Activated naive CD8-positive, alpha-beta T cell treated with anti-CD3 and anti-CD28 coated beads, Interleukin-2, amount 10 ng/mL, durations not matched to agents 7 days and 5 days (primary cell): Measurements from ENCODE around the gene OCIAD2. TPM values are rescaled to one million over a fixed set of nuclear protein-coding genes. Genes with fewer than 3 reads are reported as not detected.

Experiments
- ATAC-seq: fragments of 150-1000 bp; cut with Tn5 transposase; one replicate; pipeline ENCODE4 v1.10.0; 2021; ENCODE audit warnings: low read depth, moderate library complexity
- POLR2A ChIA-PET: fragments of 350-600 bp; sonication (Branson Sonifier 250); formaldehyde crosslinking; loops from one replicate; lab custom pipeline; 2021; ENCODE audit warnings: antibody characterized with exemption; lab: Charles Lee
- DNase-seq: peaks from one replicate; pipeline ENCODE4 v3.0.0; 2021
- H3K27ac Mint-ChIP-seq: one replicate; pipeline ENCODE4 v1.8.0; 2022; ENCODE audit warnings: mild to moderate bottlenecking, mixed read lengths
- H3K27me3 Mint-ChIP-seq: one replicate; pipeline ENCODE4 v1.8.0; 2022; ENCODE audit warnings: mild to moderate bottlenecking, moderate library complexity, mixed read lengths
- H3K36me3 Mint-ChIP-seq: one replicate; pipeline ENCODE4 v1.8.0; 2021; ENCODE audit warnings: mild to moderate bottlenecking, mixed read lengths
- H3K4me1 Mint-ChIP-seq: one replicate; pipeline ENCODE4 v1.8.0; 2021; ENCODE audit warnings: mixed read lengths
- H3K4me3 Mint-ChIP-seq: one replicate; pipeline ENCODE4 v1.8.0; 2022; ENCODE audit warnings: mild to moderate bottlenecking, moderate library complexity, mixed read lengths
- H3K9me3 Mint-ChIP-seq: one replicate; pipeline ENCODE4 v1.8.0; 2021; ENCODE audit warnings: mixed read lengths
- total RNA-seq, 2 experiments: library from RNA; stranded (reverse); gene quantifications; one replicate each; pipeline ENCODE4 v1.2.3, GENCODE V29; 2021

Gene OCIAD2
- total RNA-seq = 10 to 100 TPM; 85.1 to 85.7 TPM

GRCh38 chr4:48906206-48907173, at the start of gene OCIAD2:
TSS of gene OCIAD2 (minus strand) at chr4:48906774. CDS start at chr4:48904549, 2,225 bp downstream.
- POLR2A ChIA-PET = interaction anchor here (0.9 to 3.3 kb wide), 3 partner anchors 67 to 127 kb away, joined by 3 to 18 read pairs (median 7); partner anchors contain the start of gene FRYL
- ATAC-seq (peak; percentile 95), DNase-seq (peak; percentile 75)
- Mint-ChIP-seq H3K27me3 (no peaks in the 10 kb centered on the region), H3K36me3 (peaks cover 21% of the 10 kb centered on the region), H3K27ac (peak within 1 kb of the TSS; percentile 97), H3K4me1 (peaks cover 29% of the 10 kb centered on the region), H3K4me3 (peak within 1 kb of the TSS; percentile 93), H3K9me3 (no peaks in the 10 kb centered on the region)

- DNase-seq (no peak), ATAC-seq (no peak)
- H3K4me1 Mint-ChIP-seq = no peaks in the 10 kb centered on the region
- no peak overlapping the region for H3K4me3 Mint-ChIP-seq
- H3K27ac Mint-ChIP-seq = no peak overlapping the region
- peaks cover 1% of the 10 kb centered on the region for H3K9me3 Mint-ChIP-seq
- POLR2A ChIA-PET = no interaction called here
- peaks cover 3% of the 10 kb centered on the region for H3K27me3 Mint-ChIP-seq
- H3K36me3 Mint-ChIP-seq = no peaks in the 10 kb centered on the region
Observed at GRCh38 chr4:48954314-48954713, 47.7 kb upstream of the OCIAD2 start.

- POLR2A ChIA-PET = no interaction called here
- Mint-ChIP-seq H3K27me3 (no peaks in the 10 kb centered on the region), H3K27ac (no peak overlapping the region), H3K4me3 (no peak overlapping the region), H3K36me3 (no peaks in the 10 kb centered on the region), H3K4me1 (peaks cover 5% of the 10 kb centered on the region), H3K9me3 (peaks cover 1% of the 10 kb centered on the region)
- ATAC-seq (no peak), DNase-seq (no peak)
Observed at GRCh38 chr4:48949518-48950219, 43.1 kb upstream of the OCIAD2 start.

- Mint-ChIP-seq H3K36me3 (no peaks in the 10 kb centered on the region), H3K4me1 (peaks cover 10% of the 10 kb centered on the region), H3K27ac (no peak overlapping the region), H3K27me3 (no peaks in the 10 kb centered on the region), H3K9me3 (peaks cover 1% of the 10 kb centered on the region), H3K4me3 (no peak overlapping the region)
- no peak for ATAC-seq
- POLR2A ChIA-PET = no interaction called here
- no peak for DNase-seq
Observed at GRCh38 chr4:48949086-48949485, 42.5 kb upstream of the OCIAD2 start.

GRCh38 chr4:48947731-48948130, 41.2 kb upstream of the OCIAD2 start:
- Mint-ChIP-seq H3K4me1 (peaks cover 12% of the 10 kb centered on the region), H3K27ac (no peak overlapping the region), H3K27me3 (no peaks in the 10 kb centered on the region), H3K36me3 (no peaks in the 10 kb centered on the region), H3K9me3 (peaks cover 1% of the 10 kb centered on the region), H3K4me3 (no peak overlapping the region)
- DNase-seq = no peak
- POLR2A ChIA-PET = no interaction called here
- no peak for ATAC-seq

- Mint-ChIP-seq H3K9me3 (no peaks in the 10 kb centered on the region), H3K36me3 (no peaks in the 10 kb centered on the region)
Observed at GRCh38 chr4:48945981-48946380, 39.4 kb upstream of the OCIAD2 start.

GRCh38 chr4:48944756-48945241, 38.2 kb upstream of the OCIAD2 start:
- ATAC-seq (peak; percentile 70), DNase-seq (peak; percentile 32)
- no peaks in the 10 kb centered on the region for H3K9me3 Mint-ChIP-seq
- H3K36me3 Mint-ChIP-seq = no peaks in the 10 kb centered on the region
- H3K27me3 Mint-ChIP-seq = peaks cover 4% of the 10 kb centered on the region
- H3K4me3 Mint-ChIP-seq = no peak overlapping the region
- no peak overlapping the region for H3K27ac Mint-ChIP-seq
- H3K4me1 Mint-ChIP-seq = peaks cover 12% of the 10 kb centered on the region
- POLR2A ChIA-PET = interaction anchor here (0.6 to 1.0 kb wide), 3 partner anchors 12 to 942 kb away, joined by 3 to 6 read pairs (median 3); no protein-coding TSS in a partner anchor

More at GRCh38 chr4:48945981-48946380, 39.4 kb upstream of the OCIAD2 start:
- Mint-ChIP-seq H3K4me3 (no peak overlapping the region), H3K27me3 (peaks cover 1% of the 10 kb centered on the region), H3K27ac (no peak overlapping the region), H3K4me1 (peaks cover 12% of the 10 kb centered on the region)
- ATAC-seq (no peak), DNase-seq (no peak)
- POLR2A ChIA-PET = no interaction called here

- Mint-ChIP-seq H3K27ac (no peak overlapping the region), H3K9me3 (no peaks in the 10 kb centered on the region)
Observed at GRCh38 chr4:48944252-48944651, 37.7 kb upstream of the OCIAD2 start.

GRCh38 chr4:48943387-48943786, 36.8 kb upstream of the OCIAD2 start:
- Mint-ChIP-seq H3K27ac (no peak overlapping the region), H3K36me3 (no peaks in the 10 kb centered on the region), H3K27me3 (peaks cover 4% of the 10 kb centered on the region), H3K9me3 (peaks cover 2% of the 10 kb centered on the region), H3K4me1 (peaks cover 12% of the 10 kb centered on the region), H3K4me3 (no peak overlapping the region)
- ATAC-seq (no peak), DNase-seq (no peak)
- POLR2A ChIA-PET = no interaction called here

More at GRCh38 chr4:48944252-48944651, 37.7 kb upstream of the OCIAD2 start:
- no peaks in the 10 kb centered on the region for H3K36me3 Mint-ChIP-seq
- H3K27me3 Mint-ChIP-seq = peaks cover 4% of the 10 kb centered on the region
- POLR2A ChIA-PET = interaction anchor here (0.6 to 1.0 kb wide), 2 partner anchors 12 to 165 kb away, joined by 3 read pairs; no protein-coding TSS in a partner anchor
- H3K4me1 Mint-ChIP-seq = peaks cover 12% of the 10 kb centered on the region
- ATAC-seq (no peak), DNase-seq (no peak)
- H3K4me3 Mint-ChIP-seq = no peak overlapping the region

GRCh38 chr4:48939785-48940184, 33.2 kb upstream of the OCIAD2 start:
- Mint-ChIP-seq H3K9me3 (peaks cover 3% of the 10 kb centered on the region), H3K27ac (no peak overlapping the region), H3K4me1 (peaks cover 8% of the 10 kb centered on the region), H3K4me3 (no peak overlapping the region), H3K27me3 (peaks cover 4% of the 10 kb centered on the region), H3K36me3 (no peaks in the 10 kb centered on the region)
- DNase-seq (no peak), ATAC-seq (no peak)
- POLR2A ChIA-PET = no interaction called here

GRCh38 chr4:48938831-48939230, 32.3 kb upstream of the OCIAD2 start:
- H3K4me3 Mint-ChIP-seq = no peak overlapping the region
- H3K27me3 Mint-ChIP-seq = peaks cover 4% of the 10 kb centered on the region
- no peak for DNase-seq
- H3K4me1 Mint-ChIP-seq = no peaks in the 10 kb centered on the region
- peaks cover 3% of the 10 kb centered on the region for H3K9me3 Mint-ChIP-seq
- no peak for ATAC-seq
- POLR2A ChIA-PET = no interaction called here
- H3K36me3 Mint-ChIP-seq = no peaks in the 10 kb centered on the region
- H3K27ac Mint-ChIP-seq = no peak overlapping the region

- Mint-ChIP-seq H3K27me3 (peaks cover 4% of the 10 kb centered on the region), H3K9me3 (peaks cover 3% of the 10 kb centered on the region), H3K27ac (no peak overlapping the region), H3K36me3 (no peaks in the 10 kb centered on the region), H3K4me1 (no peaks in the 10 kb centered on the region), H3K4me3 (no peak overlapping the region)
- POLR2A ChIA-PET = no interaction called here
- DNase-seq = no peak
- ATAC-seq = no peak
Observed at GRCh38 chr4:48937033-48937432, 30.5 kb upstream of the OCIAD2 start.

GRCh38 chr4:48931459-48931858, 24.9 kb upstream of the OCIAD2 start:
- no peak for DNase-seq
- Mint-ChIP-seq H3K9me3 (no peaks in the 10 kb centered on the region), H3K4me1 (no peaks in the 10 kb centered on the region), H3K27me3 (no peaks in the 10 kb centered on the region), H3K4me3 (no peak overlapping the region), H3K27ac (no peak overlapping the region), H3K36me3 (no peaks in the 10 kb centered on the region)
- ATAC-seq = no peak
- POLR2A ChIA-PET = no interaction called here
